Right atrium auricular region (tissue), 2 donors: ENCODE results near the gene LTA4H. TPM values are rescaled to one million over a fixed set of nuclear protein-coding genes. Genes with fewer than 3 reads are reported as not detected.

ENCODE experiments used
- DNase-seq: peaks from one replicate; pipeline ENCODE4 v3.0.0-alpha.2; 2019; ENCODE audit warnings: low spot score
- H3K27ac ChIP-seq, 2 donors: fragments of 200-600 bp; sonication (generic); 1 replicate in 1 of 2; 2 replicates in 1 of 2; pipeline ENCODE4 v1.5.1; 2016 to 2019
- H3K27me3 ChIP-seq, 2 donors: fragments of 200-600 bp; sonication (generic); one replicate each; pipeline versions ENCODE4 v1.5.1 to v1.6.0; 2017 to 2019
- H3K36me3 ChIP-seq: fragments of 200-600 bp; sonication (generic); one replicate; pipeline ENCODE4 v1.5.1; 2016
- H3K4me1 ChIP-seq, 2 donors: fragments of 200-600 bp; sonication (generic); one replicate each; pipeline versions ENCODE4 v1.5.1 to v1.6.0; 2017 to 2019
- H3K4me3 ChIP-seq, 2 donors: fragments of 200-600 bp; sonication (generic); 1 replicate in 1 of 2; 2 replicates in 1 of 2; pipeline ENCODE4 v1.5.1; 2017 to 2019; ENCODE audit warnings: mild to moderate bottlenecking in 1 of 2, moderate library complexity in 1 of 2
- H3K9me3 ChIP-seq, 2 donors: fragments of 200-600 bp; sonication (generic); one replicate each; pipeline ENCODE4 v1.5.1; 2019
- total RNA-seq, 2 donors: library from RNA; depleted of rRNA; stranded (reverse); fragments of >200 nt; gene quantifications; one replicate each; pipeline ENCODE4 v1.1.0, GENCODE V29; 2016
- TF ChIP-seq, protein P1 (sequence below), 2 donors: fragments of 200-600 bp; sonication (generic); IDR thresholded peaks; one replicate each; pipeline ENCODE4 v1.5.1; 2019; ENCODE audit warnings: antibody characterized with exemption in 2 of 2

The LTA4H gene
- total RNA-seq, 2 donors from 2014 or later, result 42.3 to 45.5 TPM

DNA sequence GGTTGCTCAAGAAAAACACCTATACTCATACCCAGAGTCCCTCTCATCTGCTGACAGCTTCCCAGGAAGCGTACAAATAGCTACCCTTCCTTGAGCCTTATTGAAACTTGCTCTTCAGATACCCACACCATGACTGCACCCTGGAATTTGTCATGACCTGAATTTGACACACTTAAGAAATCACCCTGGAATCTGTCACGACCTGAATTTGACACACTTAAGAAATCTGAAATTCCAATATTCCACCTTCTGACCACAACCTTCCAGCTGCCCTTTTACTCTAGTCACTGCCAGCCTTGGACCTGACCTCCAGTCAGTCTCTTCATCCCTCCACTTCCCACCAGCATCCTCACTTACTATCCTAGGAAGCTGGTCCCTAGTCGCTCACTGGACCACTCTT is 38.1 kb downstream of the LTA4H start:
- no peak overlapping the region for H3K27ac ChIP-seq
- no peaks in the 10 kb centered on the region for H3K9me3 ChIP-seq
- no peaks in the 10 kb centered on the region for H3K27me3 ChIP-seq
- no peak overlapping the region for H3K4me3 ChIP-seq
- H3K4me1 ChIP-seq, result no peaks in the 10 kb centered on the region
- no peaks in the 10 kb centered on the region for H3K36me3 ChIP-seq
- DNase-seq, result no peak
- TF ChIP-seq, protein P1, sequence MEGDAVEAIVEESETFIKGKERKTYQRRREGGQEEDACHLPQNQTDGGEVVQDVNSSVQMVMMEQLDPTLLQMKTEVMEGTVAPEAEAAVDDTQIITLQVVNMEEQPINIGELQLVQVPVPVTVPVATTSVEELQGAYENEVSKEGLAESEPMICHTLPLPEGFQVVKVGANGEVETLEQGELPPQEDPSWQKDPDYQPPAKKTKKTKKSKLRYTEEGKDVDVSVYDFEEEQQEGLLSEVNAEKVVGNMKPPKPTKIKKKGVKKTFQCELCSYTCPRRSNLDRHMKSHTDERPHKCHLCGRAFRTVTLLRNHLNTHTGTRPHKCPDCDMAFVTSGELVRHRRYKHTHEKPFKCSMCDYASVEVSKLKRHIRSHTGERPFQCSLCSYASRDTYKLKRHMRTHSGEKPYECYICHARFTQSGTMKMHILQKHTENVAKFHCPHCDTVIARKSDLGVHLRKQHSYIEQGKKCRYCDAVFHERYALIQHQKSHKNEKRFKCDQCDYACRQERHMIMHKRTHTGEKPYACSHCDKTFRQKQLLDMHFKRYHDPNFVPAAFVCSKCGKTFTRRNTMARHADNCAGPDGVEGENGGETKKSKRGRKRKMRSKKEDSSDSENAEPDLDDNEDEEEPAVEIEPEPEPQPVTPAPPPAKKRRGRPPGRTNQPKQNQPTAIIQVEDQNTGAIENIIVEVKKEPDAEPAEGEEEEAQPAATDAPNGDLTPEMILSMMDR (IDR thresholded peaks at IDR 0.05), result no peak

DNA sequence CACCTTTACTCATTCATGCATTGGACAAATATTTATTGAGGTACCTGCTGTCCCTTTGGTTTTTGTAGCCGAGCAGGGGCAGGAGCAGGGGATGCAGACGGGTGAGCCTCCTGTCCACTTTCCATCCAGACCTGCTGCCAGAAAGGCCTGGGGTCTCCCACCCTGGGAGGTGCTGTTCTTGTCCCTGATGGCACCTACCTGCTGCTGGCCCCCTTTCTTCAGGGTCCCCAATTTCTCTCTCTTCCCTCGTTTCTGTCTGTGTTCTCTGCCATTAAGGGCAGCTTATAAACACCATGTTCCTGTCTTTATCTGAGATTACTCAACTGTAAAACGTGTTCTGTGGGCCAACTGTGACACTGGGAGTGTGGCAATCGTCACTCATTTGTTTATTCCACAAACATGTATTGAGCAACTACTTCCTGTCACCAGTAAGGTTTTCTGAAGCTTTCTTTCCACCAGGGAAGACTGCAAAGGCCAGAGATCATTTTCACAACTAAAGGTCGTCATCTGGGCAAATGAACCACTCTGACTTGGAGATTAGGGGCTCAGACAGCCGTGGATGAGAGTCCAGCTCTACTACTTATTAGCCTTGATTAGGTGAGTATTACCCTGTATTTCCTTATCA is 39.2 kb downstream of the LTA4H start, which contains the start of gene HAL:
Gene HAL, minus strand, starts transcription at position 311 of the 625 bp plus-strand sequence. CDS start 434 bp downstream, outside the sequence.
- DNase-seq, result peak; percentile 80
- H3K27ac ChIP-seq, result no peak within 1 kb of the TSS

DNA sequence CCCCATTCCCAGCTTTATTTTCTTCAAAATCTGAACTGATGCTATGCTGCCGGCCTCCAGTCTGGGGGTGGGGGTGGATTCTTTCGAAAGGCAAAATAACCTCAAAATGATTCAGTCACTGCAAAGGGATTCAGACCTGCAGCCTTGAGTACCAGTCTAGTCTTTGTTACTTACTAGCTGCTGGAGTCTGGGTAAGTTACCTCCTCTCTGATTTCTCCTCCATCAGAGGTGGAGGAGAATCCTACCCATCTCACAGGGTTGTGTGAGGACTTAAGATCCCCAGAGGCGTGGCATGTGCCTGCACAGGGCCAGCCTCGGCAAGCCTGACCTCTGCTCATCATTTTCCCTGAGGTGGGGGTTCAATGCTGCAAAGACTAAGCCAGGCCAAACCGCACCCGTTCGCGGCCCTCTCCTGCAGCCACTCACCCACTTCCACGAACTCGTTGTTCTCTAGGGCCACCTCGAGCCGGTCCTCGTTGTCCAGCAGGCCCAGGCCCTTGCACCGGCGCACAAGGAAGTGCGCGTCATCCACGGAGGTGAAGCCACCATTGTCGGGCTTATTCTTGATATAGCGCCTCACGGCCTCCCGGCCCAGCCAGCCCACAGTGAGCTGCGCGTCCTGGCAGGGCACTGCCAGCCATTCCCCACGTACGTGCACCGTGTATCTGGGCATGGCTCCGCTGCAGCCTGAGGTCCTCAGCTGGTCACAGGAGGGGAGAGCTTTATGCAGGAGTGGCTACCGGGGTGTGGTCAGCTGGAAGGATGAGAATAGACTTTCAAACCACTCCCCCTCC is 40.0 kb downstream of the LTA4H start:
- Histone ChIP-seq H3K4me3 (no peak overlapping the region), H3K27ac (no peak overlapping the region), H3K4me1 (no peaks in the 10 kb centered on the region), H3K27me3 (no peaks in the 10 kb centered on the region), H3K36me3 (no peaks in the 10 kb centered on the region), H3K9me3 (no peaks in the 10 kb centered on the region)
- TF ChIP-seq, protein P1 (IDR thresholded peaks at IDR 0.05), result no peak
- DNase-seq, result no peak

More for the DNA sequence above, 39.2 kb downstream of the LTA4H start, which contains the start of gene HAL:
- no peak within 1 kb of the TSS for H3K4me3 ChIP-seq
- TF ChIP-seq, protein P1 (IDR thresholded peaks at IDR 0.05), result no peak
- H3K9me3 ChIP-seq, result no peaks in the 10 kb centered on the region
- H3K4me1 ChIP-seq, result no peaks in the 10 kb centered on the region
- no peaks in the 10 kb centered on the region for H3K27me3 ChIP-seq
- no peaks in the 10 kb centered on the region for H3K36me3 ChIP-seq

DNA sequence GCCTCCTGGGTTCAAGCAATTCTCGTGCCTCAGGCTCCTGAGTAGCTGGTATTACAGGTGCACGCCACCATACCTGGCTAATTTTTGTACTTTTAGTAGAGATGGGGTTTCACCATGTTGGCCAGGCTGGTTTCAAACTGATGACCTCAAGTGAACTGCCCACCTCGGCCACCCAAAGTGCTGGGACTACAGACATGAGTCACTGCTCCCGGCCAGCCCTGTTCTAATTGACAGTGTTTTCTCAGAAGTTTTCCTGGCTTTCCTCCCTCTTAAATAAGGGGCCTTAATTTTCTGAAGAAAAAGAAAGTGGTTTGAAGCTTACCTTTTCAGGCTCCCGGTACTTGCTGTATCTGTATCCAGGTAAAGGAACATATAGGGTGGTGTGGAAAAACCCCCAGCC is 40.9 kb downstream of the LTA4H start:
- Histone ChIP-seq H3K27me3 (no peaks in the 10 kb centered on the region), H3K27ac (no peak overlapping the region), H3K9me3 (no peaks in the 10 kb centered on the region), H3K36me3 (no peaks in the 10 kb centered on the region), H3K4me3 (no peak overlapping the region), H3K4me1 (no peaks in the 10 kb centered on the region)
- no peak for DNase-seq
- TF ChIP-seq, protein P1 (IDR thresholded peaks at IDR 0.05), result no peak

DNA sequence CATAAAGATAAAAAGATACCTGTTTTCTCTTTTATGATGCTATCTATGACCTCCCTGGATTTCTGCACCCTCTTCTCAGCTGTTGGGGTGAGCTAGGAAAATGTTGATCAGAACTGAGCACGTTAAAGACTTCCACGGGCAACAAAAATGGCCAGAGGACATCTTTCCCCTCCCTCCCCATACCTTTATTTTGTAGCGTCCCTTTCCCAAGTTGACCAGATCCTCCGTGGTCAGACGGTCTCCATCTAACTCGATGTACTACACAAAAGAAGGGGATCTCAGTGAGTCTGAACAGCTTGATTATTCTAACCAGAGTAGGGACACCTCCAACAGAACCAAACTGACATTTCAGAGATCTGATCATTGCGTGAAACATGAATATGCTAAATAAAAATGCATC is 41.5 kb downstream of the LTA4H start:
- TF ChIP-seq, protein P1 (IDR thresholded peaks at IDR 0.05), result no peak
- H3K27me3 ChIP-seq, result no peaks in the 10 kb centered on the region
- no peaks in the 10 kb centered on the region for H3K4me1 ChIP-seq
- no peaks in the 10 kb centered on the region for H3K9me3 ChIP-seq
- no peaks in the 10 kb centered on the region for H3K36me3 ChIP-seq
- no peak overlapping the region for H3K4me3 ChIP-seq
- no peak overlapping the region for H3K27ac ChIP-seq
- no peak for DNase-seq
